ENCODE results near the gene SPTLC1. TPM values are rescaled to one million over a fixed set of nuclear protein-coding genes. Genes with fewer than 3 reads are reported as not detected.

The SPTLC1 gene
- total and polyA plus RNA-seq, 2 of the 13 experiments (the other 11 are each of a cell fraction or from before 2014, with no cell fraction given), result 56.2 to 72.5 TPM

- TF ChIP-seq ZSCAN31 (CRISPR knock-in tag; IDR thresholded peaks at IDR 0.05; ENCODE audit: low read depth) (0 out of 2 replicates have a peak, but pooled peaks have one; percentile 59), ETS1 (CRISPR knock-in tag; IDR thresholded peaks at IDR 0.05) (no peak), MLX (CRISPR knock-in tag; IDR thresholded peaks at IDR 0.05) (0 out of 2 replicates have a peak, but pooled peaks have one; percentile 32), NR3C1 (CRISPR knock-in tag; IDR thresholded peaks at IDR 0.05) (no peak), ZBTB39 (CRISPR knock-in tag; IDR thresholded peaks at IDR 0.05) (no peak), CENPX (CRISPR knock-in tag; IDR thresholded peaks at IDR 0.05) (no peak), ZNF446 (CRISPR knock-in tag; IDR thresholded peaks at IDR 0.05) (no peak), SNAI1 (CRISPR knock-in tag; IDR thresholded peaks at IDR 0.05; ENCODE audit: borderline replicate concordance) (no peak), KLF15 (CRISPR knock-in tag; IDR thresholded peaks at IDR 0.05; ENCODE audit: borderline replicate concordance) (0 out of 2 replicates have a peak, but pooled peaks have one; percentile 51), IKZF5 (CRISPR knock-in tag; IDR thresholded peaks at IDR 0.05) (peak; percentile 75), KMT2B (CRISPR knock-in tag; IDR thresholded peaks at IDR 0.05) (no peak), JUN (CRISPR knock-in tag; IDR thresholded peaks at IDR 0.05) (no peak), SOX5 (CRISPR knock-in tag; IDR thresholded peaks at IDR 0.05; ENCODE audit: borderline replicate concordance) (0 out of 2 replicates have a peak, but pooled peaks have one; percentile 28), ZNF749 (CRISPR knock-in tag; IDR thresholded peaks at IDR 0.05; ENCODE audit: borderline replicate concordance) (no peak), ZNF879 (CRISPR knock-in tag; IDR thresholded peaks at IDR 0.05) (no peak), KLF13 (CRISPR knock-in tag; IDR thresholded peaks at IDR 0.05) (0 out of 2 replicates have a peak, but pooled peaks have one; percentile 37), ZNF550 (CRISPR knock-in tag; IDR thresholded peaks at IDR 0.05; ENCODE audit: borderline replicate concordance) (no peak), FOXO1 (CRISPR knock-in tag; IDR thresholded peaks at IDR 0.05) (peak; percentile 63; the same call in 1 of the 2 replicates), ZNF180 (CRISPR knock-in tag; IDR thresholded peaks at IDR 0.05; ENCODE audit: borderline replicate concordance, low read depth) (no peak; the same call in 1 of the 2 replicates), CREB1 (IDR thresholded peaks at IDR 0.05) (no peak), CREB1 (CRISPR knock-in tag; IDR thresholded peaks at IDR 0.05) (no peak), HBP1 (CRISPR knock-in tag; IDR thresholded peaks at IDR 0.05; ENCODE audit: low read depth) (0 out of 2 replicates have a peak, but pooled peaks have one; percentile 55), JARID2 (CRISPR knock-in tag; IDR thresholded peaks at IDR 0.05; ENCODE audit: insufficient replicate concordance) (no peak), U2AF2 (IDR thresholded peaks at IDR 0.05; ENCODE audit: low read depth, low read length) (no peak)
Observed at GRCh38 chr9:92140074-92140753, 25.0 kb upstream of the SPTLC1 start (continued).
